ENCODE data around the gene CDKL2.
A peak's percentile ranks its signal among the peaks of the same experiment; 100 is the strongest.

CDKL2 gene

DNA sequence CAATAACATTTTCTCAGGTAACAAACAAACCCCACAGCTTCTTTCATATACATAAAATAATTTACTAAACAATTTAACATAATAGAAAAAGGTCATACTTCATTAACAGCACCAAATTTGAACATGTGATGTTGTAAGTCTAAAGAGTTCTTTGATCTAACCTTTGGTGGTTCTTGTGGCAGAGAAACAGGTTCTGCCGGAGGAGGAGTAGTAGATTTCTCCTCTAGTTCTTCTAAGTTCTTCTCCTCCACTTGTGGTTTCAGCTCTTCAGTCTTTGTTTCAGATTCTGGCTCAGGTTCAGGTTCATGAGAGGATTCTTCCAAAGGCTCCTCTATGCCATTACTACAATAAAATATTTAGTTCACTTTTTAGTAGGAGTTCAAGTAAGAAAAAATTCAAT lies 24.6 kb upstream of the CDKL2 start:
- no peaks in the 10 kb centered on the region for H3K4me1 ChIP-seq (ENCODE audit: insufficient read depth, low read length, severe bottlenecking)
- H3K79me2 ChIP-seq (ENCODE audit: insufficient read depth, low read length), result peaks cover 13% of the 10 kb centered on the region
- no peaks in the 10 kb centered on the region for H3K27me3 ChIP-seq (ENCODE audit: insufficient read depth, low read length)
- H3K9ac ChIP-seq (ENCODE audit: low read length), result no peak overlapping the region
- H3K4me2 ChIP-seq (ENCODE audit: low read length), result no peak overlapping the region
- peaks cover 3% of the 10 kb centered on the region; the same call in 1 of the 2 replicates for H4K20me1 ChIP-seq (ENCODE audit: insufficient read depth, low read length)
- no peaks in the 10 kb centered on the region for H3K9me2 ChIP-seq (ENCODE audit: low read depth, low read length)
- no peaks in the 10 kb centered on the region for H3K9me3 ChIP-seq (ENCODE audit: low read length)
- no peak overlapping the region for H3K27ac ChIP-seq (ENCODE audit: low read depth, low read length, poor library complexity, severe bottlenecking)
- H3F3A ChIP-seq (ENCODE audit: insufficient read depth, low read length), result no peaks in the 10 kb centered on the region
- H2AFZ ChIP-seq (ENCODE audit: low read length), result no peak overlapping the region
- no peak overlapping the region for H3K4me3 ChIP-seq (ENCODE audit: low read depth, low read length, poor library complexity, severe bottlenecking)
- H3K36me3 ChIP-seq (ENCODE audit: insufficient read depth, low read length), result peaks cover 100% of the 10 kb centered on the region
- TF ChIP-seq, protein P1, sequence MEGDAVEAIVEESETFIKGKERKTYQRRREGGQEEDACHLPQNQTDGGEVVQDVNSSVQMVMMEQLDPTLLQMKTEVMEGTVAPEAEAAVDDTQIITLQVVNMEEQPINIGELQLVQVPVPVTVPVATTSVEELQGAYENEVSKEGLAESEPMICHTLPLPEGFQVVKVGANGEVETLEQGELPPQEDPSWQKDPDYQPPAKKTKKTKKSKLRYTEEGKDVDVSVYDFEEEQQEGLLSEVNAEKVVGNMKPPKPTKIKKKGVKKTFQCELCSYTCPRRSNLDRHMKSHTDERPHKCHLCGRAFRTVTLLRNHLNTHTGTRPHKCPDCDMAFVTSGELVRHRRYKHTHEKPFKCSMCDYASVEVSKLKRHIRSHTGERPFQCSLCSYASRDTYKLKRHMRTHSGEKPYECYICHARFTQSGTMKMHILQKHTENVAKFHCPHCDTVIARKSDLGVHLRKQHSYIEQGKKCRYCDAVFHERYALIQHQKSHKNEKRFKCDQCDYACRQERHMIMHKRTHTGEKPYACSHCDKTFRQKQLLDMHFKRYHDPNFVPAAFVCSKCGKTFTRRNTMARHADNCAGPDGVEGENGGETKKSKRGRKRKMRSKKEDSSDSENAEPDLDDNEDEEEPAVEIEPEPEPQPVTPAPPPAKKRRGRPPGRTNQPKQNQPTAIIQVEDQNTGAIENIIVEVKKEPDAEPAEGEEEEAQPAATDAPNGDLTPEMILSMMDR (IDR thresholded peaks at IDR 0.05; ENCODE audit: low read length), result no peak
- no peak for TF ChIP-seq EZH2 (IDR thresholded peaks at IDR 0.05; ENCODE audit: borderline replicate concordance, low read length)

DNA sequence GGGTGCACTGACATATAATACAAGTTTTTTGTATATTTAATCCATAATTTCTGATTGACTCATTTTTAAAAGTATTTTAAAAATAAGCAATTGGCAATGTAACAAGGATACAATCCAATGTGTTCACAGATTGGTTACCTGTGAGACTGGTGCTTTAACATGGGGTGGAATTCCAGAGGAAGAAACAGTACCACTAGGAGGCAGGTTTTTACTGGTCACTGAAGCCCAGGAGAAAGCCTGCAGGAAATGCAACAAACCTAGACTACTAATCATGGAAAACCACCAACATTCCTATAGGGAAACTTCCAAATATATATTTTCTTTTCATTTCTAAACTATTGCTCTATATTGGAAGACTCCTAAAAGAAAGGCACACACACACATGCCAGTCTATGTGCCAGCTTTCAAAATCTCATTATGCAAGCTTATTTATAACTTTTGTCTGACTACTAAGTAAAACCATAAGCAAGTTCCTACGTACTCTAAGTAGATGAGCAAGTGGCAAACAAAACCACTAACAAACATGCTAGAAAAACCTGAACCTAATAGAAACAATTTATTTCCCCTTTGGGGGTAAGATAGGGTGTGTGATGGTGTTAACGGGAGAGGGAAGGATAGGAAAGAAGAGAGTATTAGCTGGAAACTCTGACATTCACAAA lies 23.6 kb upstream of the CDKL2 start:
- Histone ChIP-seq H4K20me1 (ENCODE audit: insufficient read depth, low read length) (no peaks in the 10 kb centered on the region), H3K4me1 (ENCODE audit: insufficient read depth, low read length, severe bottlenecking) (no peaks in the 10 kb centered on the region), H3K79me2 (ENCODE audit: insufficient read depth, low read length) (peaks cover 4% of the 10 kb centered on the region; the same call in 1 of the 2 replicates), H3K4me3 (ENCODE audit: low read depth, low read length, poor library complexity, severe bottlenecking) (no peak overlapping the region), H2AFZ (ENCODE audit: low read length) (no peak overlapping the region), H3K9ac (ENCODE audit: low read length) (no peak overlapping the region), H3K9me3 (ENCODE audit: low read length) (no peaks in the 10 kb centered on the region), H3K36me3 (ENCODE audit: insufficient read depth, low read length) (peaks cover 100% of the 10 kb centered on the region), H3F3A (ENCODE audit: insufficient read depth, low read length) (no peaks in the 10 kb centered on the region), H3K4me2 (ENCODE audit: low read length) (no peak overlapping the region), H3K9me2 (ENCODE audit: low read depth, low read length) (no peaks in the 10 kb centered on the region), H3K27me3 (ENCODE audit: insufficient read depth, low read length) (no peaks in the 10 kb centered on the region), H3K27ac (ENCODE audit: low read depth, low read length, poor library complexity, severe bottlenecking) (no peak overlapping the region)
- TF ChIP-seq, protein P1 (IDR thresholded peaks at IDR 0.05; ENCODE audit: low read length), result peak; percentile 38
- TF ChIP-seq EZH2 (IDR thresholded peaks at IDR 0.05; ENCODE audit: borderline replicate concordance, low read length), result no peak

DNA sequence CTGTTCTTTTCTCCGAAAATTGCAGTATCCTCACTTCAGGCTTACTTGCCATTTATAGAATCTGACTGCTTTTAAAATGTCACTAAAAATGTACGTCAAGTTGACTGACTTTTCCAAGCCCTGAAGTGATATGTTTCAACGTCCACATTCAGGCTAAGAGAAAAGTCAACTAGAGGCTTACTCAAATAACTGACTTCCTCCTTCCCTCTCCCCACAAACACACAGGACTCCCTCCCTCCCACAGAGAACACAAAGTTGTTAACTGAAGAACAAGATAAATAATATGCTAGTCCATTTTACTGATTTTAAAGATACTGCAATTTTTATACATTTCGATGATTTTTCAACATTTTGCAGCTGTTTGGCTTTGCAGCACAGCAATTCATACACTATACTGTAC lies 13.8 kb upstream of the CDKL2 start:
- Histone ChIP-seq H3K9me3 (ENCODE audit: low read length) (no peaks in the 10 kb centered on the region), H3K4me2 (ENCODE audit: low read length) (no peak overlapping the region), H3K9ac (ENCODE audit: low read length) (no peak overlapping the region), H3K4me1 (ENCODE audit: insufficient read depth, low read length, severe bottlenecking) (no peaks in the 10 kb centered on the region), H3K9me2 (ENCODE audit: low read depth, low read length) (no peaks in the 10 kb centered on the region), H3K27me3 (ENCODE audit: insufficient read depth, low read length) (no peaks in the 10 kb centered on the region), H2AFZ (ENCODE audit: low read length) (no peak overlapping the region), H3K27ac (ENCODE audit: low read depth, low read length, poor library complexity, severe bottlenecking) (no peak overlapping the region), H3K79me2 (ENCODE audit: insufficient read depth, low read length) (no peaks in the 10 kb centered on the region), H3K4me3 (ENCODE audit: low read depth, low read length, poor library complexity, severe bottlenecking) (no peak overlapping the region), H3F3A (ENCODE audit: insufficient read depth, low read length) (no peaks in the 10 kb centered on the region), H3K36me3 (ENCODE audit: insufficient read depth, low read length) (peaks cover 71% of the 10 kb centered on the region), H4K20me1 (ENCODE audit: insufficient read depth, low read length) (no peaks in the 10 kb centered on the region)
- TF ChIP-seq EZH2 (IDR thresholded peaks at IDR 0.05; ENCODE audit: borderline replicate concordance, low read length), result no peak
- TF ChIP-seq, protein P1 (IDR thresholded peaks at IDR 0.05; ENCODE audit: low read length), result no peak
